Epithelial cell of proximal tubule (primary cell): Measurements from ENCODE around the gene ACER3. TPM values are rescaled to one million over a fixed set of nuclear protein-coding genes. Genes with fewer than 3 reads are reported as not detected.
"Not testable (repeated sequence)": the region's sequence is repeated elsewhere in the genome, so short reads cannot be mapped to it uniquely, and the experiment has no call there.

Source experiments
- DNase-seq: peaks from one replicate; pipeline ENCODE4 v3.0.0-alpha.2; 2011; ENCODE audit warnings: low read depth
- H3K4me3 ChIP-seq: 2 replicates; pipeline ENCODE4 v1.5.1; 2011; ENCODE audit warnings: low read depth, mild to moderate bottlenecking, low read length
- total RNA-seq: library from RNA; depleted of rRNA; stranded (reverse); fragments of >200 nt; gene quantifications from 2 replicates; pipeline ENCODE4 v1.2.3, GENCODE V29; 2015
- TF ChIP-seq, protein P1 (sequence below): conservative IDR thresholded peaks from 2 replicates; pipeline ENCODE4 v1.5.1; 2012; ENCODE audit warnings: low read depth, mild to moderate bottlenecking, low read length

Gene ACER3
- total RNA-seq, 1 donor from 2014 or later = 11.4 TPM

DNA sequence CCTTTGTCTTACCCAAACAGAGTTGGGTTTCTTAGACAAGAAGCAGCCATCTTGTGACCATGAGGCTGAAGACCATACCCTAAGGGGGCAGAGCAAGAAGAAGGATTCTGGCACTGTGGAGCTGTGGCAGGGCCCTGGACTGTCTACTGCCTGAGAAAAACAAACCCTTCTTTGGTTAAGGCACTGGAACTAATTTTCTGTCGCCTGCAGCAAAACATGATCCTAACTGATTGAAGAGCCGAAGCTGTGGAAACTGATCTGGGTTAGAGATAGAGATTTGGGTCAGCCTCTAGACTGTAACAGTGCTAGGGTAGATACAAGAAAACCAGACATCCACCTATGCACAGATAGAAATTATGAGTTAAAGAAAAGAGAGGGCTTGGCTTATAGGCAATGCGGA is 11.3 kb upstream of the ACER3 start:
- no peak overlapping the region for H3K4me3 ChIP-seq
- TF ChIP-seq, protein P1, sequence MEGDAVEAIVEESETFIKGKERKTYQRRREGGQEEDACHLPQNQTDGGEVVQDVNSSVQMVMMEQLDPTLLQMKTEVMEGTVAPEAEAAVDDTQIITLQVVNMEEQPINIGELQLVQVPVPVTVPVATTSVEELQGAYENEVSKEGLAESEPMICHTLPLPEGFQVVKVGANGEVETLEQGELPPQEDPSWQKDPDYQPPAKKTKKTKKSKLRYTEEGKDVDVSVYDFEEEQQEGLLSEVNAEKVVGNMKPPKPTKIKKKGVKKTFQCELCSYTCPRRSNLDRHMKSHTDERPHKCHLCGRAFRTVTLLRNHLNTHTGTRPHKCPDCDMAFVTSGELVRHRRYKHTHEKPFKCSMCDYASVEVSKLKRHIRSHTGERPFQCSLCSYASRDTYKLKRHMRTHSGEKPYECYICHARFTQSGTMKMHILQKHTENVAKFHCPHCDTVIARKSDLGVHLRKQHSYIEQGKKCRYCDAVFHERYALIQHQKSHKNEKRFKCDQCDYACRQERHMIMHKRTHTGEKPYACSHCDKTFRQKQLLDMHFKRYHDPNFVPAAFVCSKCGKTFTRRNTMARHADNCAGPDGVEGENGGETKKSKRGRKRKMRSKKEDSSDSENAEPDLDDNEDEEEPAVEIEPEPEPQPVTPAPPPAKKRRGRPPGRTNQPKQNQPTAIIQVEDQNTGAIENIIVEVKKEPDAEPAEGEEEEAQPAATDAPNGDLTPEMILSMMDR = no peak
- no peak for DNase-seq

DNA sequence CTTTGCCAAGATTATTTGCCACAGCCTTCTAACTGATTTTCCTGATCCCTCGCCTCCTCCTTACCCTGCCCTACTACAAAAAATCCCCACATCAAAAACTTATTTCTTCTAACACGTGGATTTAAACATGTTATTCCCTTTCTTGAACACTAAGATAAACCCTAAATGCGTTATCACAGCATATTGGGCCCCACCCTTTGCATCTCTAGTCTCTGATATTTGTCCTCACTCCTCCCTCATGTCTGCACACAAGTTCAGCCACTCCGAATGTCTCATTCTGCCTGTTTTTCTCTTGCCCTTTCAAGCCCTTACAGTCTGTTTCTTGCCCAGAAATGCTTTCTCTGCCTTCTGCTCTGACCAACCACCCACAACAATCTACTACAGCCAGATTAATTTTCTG is 10.6 kb upstream of the ACER3 start:
- H3K4me3 ChIP-seq = no peak overlapping the region
- TF ChIP-seq, protein P1 = no peak
- no peak for DNase-seq

DNA sequence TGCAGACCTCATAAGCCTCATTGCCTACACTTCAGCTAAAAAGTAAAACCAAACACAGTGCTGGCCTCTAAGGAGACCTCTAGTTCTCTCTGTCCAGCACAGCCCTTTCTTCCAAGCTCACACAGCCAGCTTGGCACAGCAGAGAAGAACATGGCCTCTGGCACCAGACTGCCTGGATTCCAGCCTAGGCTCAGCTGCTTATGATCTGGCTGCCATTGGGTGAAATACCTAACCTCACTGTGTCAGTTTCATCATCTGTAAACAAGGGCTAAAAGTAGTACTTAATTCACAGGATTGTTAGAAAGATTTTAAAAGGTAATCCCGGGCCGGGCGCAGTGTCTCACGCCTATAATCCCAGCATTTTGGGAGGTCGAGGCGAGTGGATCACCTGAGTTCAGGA is 9.9 kb upstream of the ACER3 start:
- no peak for DNase-seq
- no peak overlapping the region for H3K4me3 ChIP-seq
- TF ChIP-seq, protein P1 = no peak

DNA sequence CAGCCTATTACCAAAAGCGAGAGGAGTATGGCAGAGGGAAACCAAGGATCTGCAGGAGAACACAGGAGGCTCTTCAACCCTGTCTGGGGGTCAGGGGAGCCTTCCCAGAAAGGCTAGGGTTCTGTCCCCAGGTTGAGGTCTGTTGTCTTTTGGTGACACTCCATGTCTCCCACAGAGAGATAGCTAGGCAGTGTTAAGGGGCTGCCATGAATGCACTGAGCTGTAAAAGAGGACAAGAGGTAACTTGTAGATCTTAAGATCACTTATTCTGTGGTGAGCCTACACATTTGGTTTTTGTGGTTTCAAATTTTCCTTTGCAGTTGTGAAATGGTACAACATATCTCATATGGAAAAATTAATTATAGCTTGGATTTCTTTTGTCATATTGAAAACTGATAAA is 6.0 kb upstream of the ACER3 start:
- TF ChIP-seq, protein P1 = no peak
- no peak overlapping the region for H3K4me3 ChIP-seq
- DNase-seq = no peak

- H3K4me3 ChIP-seq, DNase-seq: not testable (repeated sequence)
Observed at GRCh38 chr11:76855670-76856069, 5.0 kb upstream of the ACER3 start.

DNA sequence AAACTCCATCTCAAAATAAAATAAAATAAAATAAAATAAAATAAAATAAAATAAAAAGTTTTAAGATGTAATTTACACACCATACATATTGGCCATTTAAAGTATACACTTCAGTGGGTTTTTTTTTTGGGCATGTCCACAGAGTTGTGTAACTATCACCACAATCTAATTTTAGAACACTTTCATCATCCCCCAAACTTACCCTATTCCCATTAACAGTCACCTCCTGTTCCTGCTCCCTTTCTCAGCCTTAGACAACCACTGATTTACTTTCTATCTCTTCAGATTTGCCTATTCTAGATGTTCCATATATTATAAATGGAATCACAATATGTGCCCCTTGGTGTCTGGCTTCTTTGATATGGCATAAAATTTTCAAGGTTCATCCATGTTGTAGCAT is 4.6 kb upstream of the ACER3 start:
- TF ChIP-seq, protein P1 = no peak
- DNase-seq = no peak
- H3K4me3 ChIP-seq = no peak overlapping the region

DNA sequence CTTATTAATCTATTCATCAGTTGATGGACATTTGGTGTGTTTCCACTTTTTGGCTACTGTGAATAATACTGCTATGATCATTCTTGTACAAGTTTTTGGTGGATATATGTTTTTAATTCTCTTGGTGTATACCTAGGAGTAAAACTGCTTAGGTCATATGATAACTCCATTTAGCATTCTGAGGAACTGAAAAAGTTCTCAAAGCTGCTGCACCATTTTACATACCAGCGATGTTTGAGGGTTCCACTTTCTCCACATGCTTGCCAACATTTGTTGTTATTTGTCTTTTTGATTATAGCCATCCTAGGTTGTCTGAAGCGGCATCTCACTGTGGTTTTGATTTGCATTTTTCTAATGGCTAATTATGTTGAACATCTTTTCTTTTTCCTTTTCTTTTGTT is 4.1 kb upstream of the ACER3 start:
- no peak for DNase-seq
- TF ChIP-seq, protein P1 = no peak
- no peak overlapping the region for H3K4me3 ChIP-seq

- no peak for DNase-seq
- H3K4me3 ChIP-seq = no peak overlapping the region
- TF ChIP-seq, protein P1 = no peak
Observed at GRCh38 chr11:76857781-76858410, 2.8 kb upstream of the ACER3 start.
